SH-SY5Y (cell line): ENCODE results near the gene LRRC31.

Experiments
- GATA2 ChIP-seq: IDR thresholded peaks from 2 replicates; pipeline ENCODE4 v1.6.1; 2011; ENCODE audit warnings: mild to moderate bottlenecking, low read depth, low read length
- GATA3 ChIP-seq: IDR thresholded peaks from 2 replicates; pipeline ENCODE4 v1.6.1; 2011; ENCODE audit warnings: low read depth, mild to moderate bottlenecking, low read length, moderate library complexity

DNA sequence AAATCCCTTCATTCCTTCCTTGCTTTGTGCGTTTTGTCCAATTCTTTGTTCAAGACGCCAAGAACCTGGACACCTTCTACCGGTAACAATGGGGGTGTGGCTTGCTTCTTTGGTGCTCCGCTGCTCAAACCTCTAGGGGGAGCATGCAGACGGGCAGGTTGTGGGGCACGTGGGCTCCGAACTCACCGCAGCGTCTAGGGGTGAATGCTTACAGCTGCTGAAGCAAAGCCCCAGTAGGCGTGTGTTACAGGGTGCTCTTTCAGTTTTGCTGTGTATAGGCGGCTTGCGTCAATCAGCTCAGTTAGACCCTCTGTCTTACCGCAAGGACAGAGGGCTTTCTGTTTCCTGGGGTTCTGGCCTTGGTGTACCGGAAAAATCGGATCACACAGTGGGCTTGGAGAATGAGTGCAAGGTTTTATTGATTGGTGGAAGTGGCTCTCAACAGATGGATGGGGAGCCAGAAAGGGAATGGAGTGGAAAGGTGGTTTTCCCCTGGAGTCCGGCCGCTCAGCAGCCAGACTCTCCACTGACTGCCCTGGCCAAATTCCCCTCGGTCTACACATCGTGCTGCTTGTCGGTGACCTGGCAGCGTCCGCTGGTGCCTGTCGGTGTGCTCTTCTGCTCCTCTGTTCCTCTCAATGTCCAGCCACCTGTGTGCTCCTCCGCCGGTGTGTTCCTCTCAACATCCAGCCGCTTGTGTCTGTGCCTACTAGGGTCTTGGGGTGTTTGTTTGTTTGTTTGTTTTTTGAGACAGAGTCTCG is 55.8 kb downstream of the LRRC31 start:
- no peak for TF ChIP-seq GATA3
- no peak for TF ChIP-seq GATA2
